ENCODE results near the gene JMJD1C. TPM values are rescaled to one million over a fixed set of nuclear protein-coding genes. Genes with fewer than 3 reads are reported as not detected.

Gene JMJD1C
- total RNA-seq, 1 experiment from 2014 or later, result 139 TPM

- H3K4me1 ChIP-seq (ENCODE audit: insufficient read depth, low read length), result no peaks in the 10 kb centered on the region
- H3K27me3 ChIP-seq (ENCODE audit: low read length), result no peaks in the 10 kb centered on the region
- CTCF ChIA-PET, result no interaction called here
- no peak overlapping the region for H3K4me3 ChIP-seq (ENCODE audit: low read length)
- no peak overlapping the region for H3K4me2 ChIP-seq (ENCODE audit: low read length)
- ATAC-seq, result no peak
- no peaks in the 10 kb centered on the region for H3K9me3 ChIP-seq (ENCODE audit: low read length)
- DNase-seq, result no peak
- peaks cover 40% of the 10 kb centered on the region for H3K79me2 ChIP-seq (ENCODE audit: low read length)
- no peaks in the 10 kb centered on the region for H4K20me1 ChIP-seq (ENCODE audit: low read length)
- no peaks in the 10 kb centered on the region for H3K9me2 ChIP-seq (replicated peaks; ENCODE audit: low read length)
- no peak overlapping the region for H3K27ac ChIP-seq (ENCODE audit: low read length)
- H3F3A ChIP-seq (ENCODE audit: low read length, unreplicated experiment), result no peaks in the 10 kb centered on the region
- intact Hi-C loops (cut with micrococcal nuclease), result no loop called here
- TF ChIP-seq EZH2phosphoT487 (IDR thresholded peaks at IDR 0.05; ENCODE audit: borderline replicate concordance, low read length), result no peak
- TF ChIP-seq CTCF (conservative IDR thresholded peaks at IDR 0.05; ENCODE audit: low read depth, low read length), result no peak
- no peak for TF ChIP-seq EZH2 (IDR thresholded peaks at IDR 0.05; ENCODE audit: low read length, unreplicated experiment)
- no peak overlapping the region for H3K9ac ChIP-seq (ENCODE audit: low read length)
- POLR2A ChIA-PET (ENCODE audit: unreplicated experiment), result no interaction called here
- no peaks in the 10 kb centered on the region for H3K36me3 ChIP-seq (ENCODE audit: low read depth, low read length)
- BruUV-seq (replicated peaks), result no TSS peak
- no peak overlapping the region for H2AFZ ChIP-seq (ENCODE audit: low read length)
Observed at GRCh38 chr10:63348245-63348850, 117.4 kb downstream of the JMJD1C start.

GRCh38 chr10:63346015-63346441 lies 119.7 kb downstream of the JMJD1C start:
- TF ChIP-seq EZH2 (IDR thresholded peaks at IDR 0.05; ENCODE audit: low read length, unreplicated experiment) (no peak), CTCF (conservative IDR thresholded peaks at IDR 0.05; ENCODE audit: low read depth, low read length) (no peak), EZH2phosphoT487 (IDR thresholded peaks at IDR 0.05; ENCODE audit: borderline replicate concordance, low read length) (no peak)
- no peak overlapping the region for H2AFZ ChIP-seq (ENCODE audit: low read length)
- ChIA-PET CTCF (interaction anchor here (0.6 kb wide), 1 partner anchor 285 kb away, joined by 4 read pairs; no protein-coding TSS in a partner anchor), POLR2A (ENCODE audit: unreplicated experiment) (interaction anchor here (0.7 kb wide), 1 partner anchor 86 kb away, joined by 3 read pairs; no protein-coding TSS in a partner anchor)
- DNase-seq (peak; percentile 40), ATAC-seq (peak; percentile 43)
- H4K20me1 ChIP-seq (ENCODE audit: low read length), result no peaks in the 10 kb centered on the region
- H3K4me3 ChIP-seq (ENCODE audit: low read length), result no peak overlapping the region
- no peak overlapping the region for H3K4me2 ChIP-seq (ENCODE audit: low read length)
- peaks cover 41% of the 10 kb centered on the region for H3K79me2 ChIP-seq (ENCODE audit: low read length)
- intact Hi-C loops (cut with micrococcal nuclease), result no loop called here
- no peak overlapping the region for H3K27ac ChIP-seq (ENCODE audit: low read length)
- no peak overlapping the region for H3K9ac ChIP-seq (ENCODE audit: low read length)
- H3K36me3 ChIP-seq (ENCODE audit: low read depth, low read length), result no peaks in the 10 kb centered on the region
- no peaks in the 10 kb centered on the region for H3K9me3 ChIP-seq (ENCODE audit: low read length)
- no peaks in the 10 kb centered on the region for H3K9me2 ChIP-seq (replicated peaks; ENCODE audit: low read length)
- no peaks in the 10 kb centered on the region for H3F3A ChIP-seq (ENCODE audit: low read length, unreplicated experiment)
- no TSS peak for BruUV-seq (replicated peaks)
- no peaks in the 10 kb centered on the region for H3K27me3 ChIP-seq (ENCODE audit: low read length)
- H3K4me1 ChIP-seq (ENCODE audit: insufficient read depth, low read length), result no peaks in the 10 kb centered on the region

GRCh38 chr10:63344269-63344668 lies 121.5 kb downstream of the JMJD1C start:
- no TSS peak for BruUV-seq (replicated peaks)
- H3K9me3 ChIP-seq (ENCODE audit: low read length), result no peaks in the 10 kb centered on the region
- ChIA-PET POLR2A (ENCODE audit: unreplicated experiment) (no interaction called here), CTCF (no interaction called here)
- intact Hi-C loops (cut with micrococcal nuclease), result no loop called here
- H3K4me3 ChIP-seq (ENCODE audit: low read length), result no peak overlapping the region
- H3K9me2 ChIP-seq (replicated peaks; ENCODE audit: low read length), result no peaks in the 10 kb centered on the region
- H3F3A ChIP-seq (ENCODE audit: low read length, unreplicated experiment), result no peaks in the 10 kb centered on the region
- H3K27ac ChIP-seq (ENCODE audit: low read length), result no peak overlapping the region
- 0 out of 2 replicates have a peak, but pooled peaks cover 4% of the 10 kb centered on the region for H3K36me3 ChIP-seq (ENCODE audit: low read depth, low read length)
- no peaks in the 10 kb centered on the region for H3K4me1 ChIP-seq (ENCODE audit: insufficient read depth, low read length)
- TF ChIP-seq CTCF (conservative IDR thresholded peaks at IDR 0.05; ENCODE audit: low read depth, low read length), result no peak
- TF ChIP-seq EZH2 (IDR thresholded peaks at IDR 0.05; ENCODE audit: low read length, unreplicated experiment), result no peak
- TF ChIP-seq EZH2phosphoT487 (IDR thresholded peaks at IDR 0.05; ENCODE audit: borderline replicate concordance, low read length), result no peak
- H3K79me2 ChIP-seq (ENCODE audit: low read length), result peaks cover 37% of the 10 kb centered on the region
- no peak for ATAC-seq
- H4K20me1 ChIP-seq (ENCODE audit: low read length), result no peaks in the 10 kb centered on the region
- H3K9ac ChIP-seq (ENCODE audit: low read length), result no peak overlapping the region
- H3K27me3 ChIP-seq (ENCODE audit: low read length), result no peaks in the 10 kb centered on the region
- no peak overlapping the region for H2AFZ ChIP-seq (ENCODE audit: low read length)
- no peak for DNase-seq
- H3K4me2 ChIP-seq (ENCODE audit: low read length), result no peak overlapping the region

Measured in PC-3 (cell line).